Measurements from ENCODE around the gene ZNF248.

Gene ZNF248

GRCh38 chr10:37821237-37821636 lies 36.2 kb downstream of the ZNF248 start:
- no peak for DNase-seq

GRCh38 chr10:37819797-37820196 lies 37.6 kb downstream of the ZNF248 start:
- DNase-seq, result no peak

GRCh38 chr10:37816290-37816689 lies 41.1 kb downstream of the ZNF248 start:
- no peak for DNase-seq

GRCh38 chr10:37813763-37814162 lies 43.6 kb downstream of the ZNF248 start:
- no peak for DNase-seq

GRCh38 chr10:37812290-37812689 lies 45.1 kb downstream of the ZNF248 start:
- DNase-seq, result no peak

- DNase-seq, result no peak
These were observed 54.1 kb downstream of the ZNF248 start for GRCh38 chr10:37803269-37803668.

GRCh38 chr10:37801557-37801956 lies 55.9 kb downstream of the ZNF248 start:
- DNase-seq, result no peak

- DNase-seq, result no peak
These were observed 63.0 kb downstream of the ZNF248 start for GRCh38 chr10:37794305-37794976.

GRCh38 chr10:37789590-37789989 lies 67.8 kb downstream of the ZNF248 start:
- no peak for DNase-seq

- no peak for DNase-seq
These were observed 72.7 kb downstream of the ZNF248 start for GRCh38 chr10:37784678-37785077.

GRCh38 chr10:37780536-37780935 lies 76.9 kb downstream of the ZNF248 start:
- DNase-seq, result no peak

- no peak for DNase-seq
These were observed 80.4 kb downstream of the ZNF248 start for GRCh38 chr10:37777056-37777455.

- no peak for DNase-seq
These were observed 81.8 kb downstream of the ZNF248 start for GRCh38 chr10:37775612-37776011.

GRCh38 chr10:37774351-37774750 lies 83.1 kb downstream of the ZNF248 start:
- no peak for DNase-seq

GRCh38 chr10:37765216-37765615 lies 92.2 kb downstream of the ZNF248 start:
- no peak for DNase-seq

GRCh38 chr10:37763132-37763531 lies 94.3 kb downstream of the ZNF248 start:
- no peak for DNase-seq

GRCh38 chr10:37762287-37762686 lies 95.1 kb downstream of the ZNF248 start:
- DNase-seq, result no peak

GRCh38 chr10:37760817-37761216 lies 96.6 kb downstream of the ZNF248 start:
- DNase-seq, result no peak

- no peak for DNase-seq
These were observed 99.3 kb downstream of the ZNF248 start for GRCh38 chr10:37758074-37758473.

GRCh38 chr10:37754538-37755323 lies 102.7 kb downstream of the ZNF248 start:
- peak; percentile 17 to 37 for DNase-seq

- DNase-seq, result no peak
These were observed 105.0 kb downstream of the ZNF248 start for GRCh38 chr10:37752334-37752875.

GRCh38 chr10:37748170-37748569 lies 109.2 kb downstream of the ZNF248 start:
- DNase-seq, result no peak

- DNase-seq, result no peak
These were observed 110.3 kb downstream of the ZNF248 start for GRCh38 chr10:37747081-37747480.

GRCh38 chr10:37741831-37742230 lies 115.6 kb downstream of the ZNF248 start:
- DNase-seq, result no peak
